HEK293 (cell line): ENCODE data around the gene CABLES2.

Experiments used
- CTCF ChIA-PET: fragments of 350-600 bp; formaldehyde crosslinking; extraction: SDS; loops from one replicate; lab custom pipeline; 2021; ENCODE audit warnings: antibody characterized with exemption; lab: Yijun Ruan, JAX
- POLR2A ChIA-PET: fragments of 300-600 bp; formaldehyde crosslinking; extraction: SDS; loops from one replicate; lab custom pipeline; 2020; ENCODE audit warnings: antibody characterized with exemption, inconsistent platforms; lab: Yijun Ruan, JAX
- H3K27ac ChIP-seq: fragments of 200-500 bp; sonication (Bioruptor generic); 2 replicates; pipeline ENCODE4 v1.5.1; 2014; ENCODE audit warnings: low read depth, low read length, control low read depth, inconsistent platforms; ENCODE audit errors: extremely low read depth
- H3K36me3 ChIP-seq, 2 experiments: fragments of 200-500 bp in 1 of 2; sonication (Bioruptor generic) in 1 of 2; 1 replicate in 1 of 2; 2 replicates in 1 of 2; pipeline ENCODE4 v1.5.1; 2014 to 2017; ENCODE audit warnings: inconsistent platforms in 2 of 2, low read length in 2 of 2; ENCODE audit not compliant: control insufficient read depth in 2 of 2, insufficient read depth in 1 of 2
- H3K4me1 ChIP-seq: fragments of 200-500 bp; sonication (Bioruptor generic); 2 replicates; pipeline ENCODE4 v1.5.1; 2014; ENCODE audit warnings: mild to moderate bottlenecking, low read length, inconsistent platforms; ENCODE audit not compliant: control insufficient read depth, insufficient read depth
- H3K4me3 ChIP-seq: 2 replicates; pipeline ENCODE4 v1.5.1; 2011; ENCODE audit warnings: low read depth, mild to moderate bottlenecking, control low read depth, low read length, moderate library complexity
- H3K9me3 ChIP-seq: fragments of 200-500 bp; sonication (Bioruptor generic); 2 replicates; pipeline ENCODE4 v1.5.1; 2014; ENCODE audit warnings: low read depth, low read length, inconsistent platforms; ENCODE audit not compliant: control insufficient read depth, insufficient read depth
- GLIS1 ChIP-seq: fragments of 450-650 bp; formaldehyde crosslinking; IDR thresholded peaks from 2 replicates; pipeline ENCODE4 v1.5.1; 2016; ENCODE audit warnings: missing biosample characterization, missing genetic modification characterization
- GLIS2 ChIP-seq: fragments of 450-650 bp; formaldehyde crosslinking; IDR thresholded peaks from 2 replicates; pipeline ENCODE4 v1.5.1; 2016; ENCODE audit warnings: missing biosample characterization, missing genetic modification characterization
- KLF10 ChIP-seq: fragments of 450-650 bp; IDR thresholded peaks from 2 replicates; pipeline ENCODE4 v1.5.1; 2018; ENCODE audit warnings: missing biosample characterization, mild to moderate bottlenecking, missing genetic modification characterization
- PRDM1 ChIP-seq: fragments of 450-650 bp; formaldehyde crosslinking; IDR thresholded peaks from 2 replicates; pipeline ENCODE4; 2016; ENCODE audit warnings: missing biosample characterization, missing genetic modification characterization
- SP2 ChIP-seq: fragments of 450-650 bp; formaldehyde crosslinking; IDR thresholded peaks from 2 replicates; pipeline ENCODE4 v1.5.1; 2016; ENCODE audit warnings: missing biosample characterization, missing genetic modification characterization
- SP7 ChIP-seq: fragments of 450-650 bp; formaldehyde crosslinking; IDR thresholded peaks from 2 replicates; pipeline ENCODE4 v1.5.1; 2016; ENCODE audit warnings: missing biosample characterization, missing genetic modification characterization
- WT1 ChIP-seq: fragments of 450-650 bp; formaldehyde crosslinking; IDR thresholded peaks from 2 replicates; pipeline ENCODE4 v1.5.1; 2016; ENCODE audit warnings: missing biosample characterization, missing genetic modification characterization
- YY1 ChIP-seq: fragments of 450-650 bp; formaldehyde crosslinking; IDR thresholded peaks from 2 replicates; pipeline ENCODE4 v1.5.1; 2018; ENCODE audit warnings: missing biosample characterization, missing genetic modification characterization
- YY2 ChIP-seq: fragments of 450-650 bp; formaldehyde crosslinking; IDR thresholded peaks from 2 replicates; pipeline ENCODE4 v1.5.1; 2016; ENCODE audit warnings: missing biosample characterization, missing genetic modification characterization
- ZFP3 ChIP-seq: fragments of 450-650 bp; formaldehyde crosslinking; IDR thresholded peaks from 2 replicates; pipeline ENCODE4 v1.5.1; 2016; ENCODE audit warnings: low read depth, missing biosample characterization, missing genetic modification characterization
- ZNF140 ChIP-seq: fragments of 450-650 bp; formaldehyde crosslinking; IDR thresholded peaks from 2 replicates; pipeline ENCODE4 v1.5.1; 2016; ENCODE audit warnings: missing biosample characterization, missing genetic modification characterization
- ZNF16 ChIP-seq: fragments of 450-650 bp; formaldehyde crosslinking; IDR thresholded peaks from 2 replicates; pipeline ENCODE4 v1.5.1; 2016; ENCODE audit warnings: low read depth, missing biosample characterization, missing genetic modification characterization
- ZNF175 ChIP-seq: fragments of 450-650 bp; formaldehyde crosslinking; IDR thresholded peaks from 2 replicates; pipeline ENCODE4 v1.5.1; 2016; ENCODE audit warnings: missing biosample characterization, missing genetic modification characterization
- ZNF48 ChIP-seq: fragments of 450-650 bp; formaldehyde crosslinking; IDR thresholded peaks from 2 replicates; pipeline ENCODE4 v1.5.1; 2016; ENCODE audit warnings: missing biosample characterization, missing genetic modification characterization
- ZNF561 ChIP-seq: fragments of 450-650 bp; IDR thresholded peaks from 2 replicates; pipeline ENCODE4 v1.5.1; 2018; ENCODE audit warnings: missing biosample characterization, missing genetic modification characterization, borderline replicate concordance
- ZNF571 ChIP-seq: fragments of 450-650 bp; formaldehyde crosslinking; IDR thresholded peaks from 2 replicates; pipeline ENCODE4 v1.5.0; 2017; ENCODE audit warnings: missing biosample characterization, missing genetic modification characterization
- ZNF624 ChIP-seq: fragments of 450-650 bp; formaldehyde crosslinking; IDR thresholded peaks from 2 replicates; pipeline ENCODE4 v1.5.1; 2017; ENCODE audit warnings: missing biosample characterization, missing genetic modification characterization
- ZNF660 ChIP-seq: fragments of 450-650 bp; IDR thresholded peaks from 2 replicates; pipeline ENCODE4 v1.5.1; 2018; ENCODE audit warnings: missing biosample characterization, mild to moderate bottlenecking, missing genetic modification characterization
- ZNF670 ChIP-seq: fragments of 450-650 bp; formaldehyde crosslinking; IDR thresholded peaks from 2 replicates; pipeline ENCODE4 v1.5.1; 2016; ENCODE audit warnings: missing biosample characterization, missing genetic modification characterization, low read depth
- ZNF76 ChIP-seq: fragments of 450-650 bp; formaldehyde crosslinking; IDR thresholded peaks from 2 replicates; pipeline ENCODE4; 2016; ENCODE audit warnings: low read depth, missing biosample characterization, missing genetic modification characterization, borderline replicate concordance
- ZNF777 ChIP-seq: fragments of 450-650 bp; formaldehyde crosslinking; IDR thresholded peaks from 2 replicates; pipeline ENCODE4 v1.5.1; 2017; ENCODE audit warnings: missing biosample characterization, missing genetic modification characterization, borderline replicate concordance
- ZNF837 ChIP-seq: fragments of 450-650 bp; formaldehyde crosslinking; IDR thresholded peaks from 2 replicates; pipeline ENCODE4 v1.5.1; 2016; ENCODE audit warnings: missing biosample characterization, missing genetic modification characterization
- TF ChIP-seq, protein P1 (sequence below): fragments of 450-650 bp; formaldehyde crosslinking; IDR thresholded peaks from 2 replicates; pipeline ENCODE4 v1.5.1; 2016; ENCODE audit warnings: missing biosample characterization, missing genetic modification characterization
- TF ChIP-seq, protein P2 (sequence below): fragments of 450-650 bp; formaldehyde crosslinking; IDR thresholded peaks from 2 replicates; pipeline ENCODE4 v1.5.1; 2016; ENCODE audit warnings: missing biosample characterization, missing genetic modification characterization
- TF ChIP-seq, protein P3 (sequence below): fragments of 450-650 bp; formaldehyde crosslinking; IDR thresholded peaks from 2 replicates; pipeline ENCODE4 v1.5.1; 2017; ENCODE audit warnings: missing biosample characterization, missing genetic modification characterization
- TF ChIP-seq, protein P4 (sequence below): fragments of 450-650 bp; formaldehyde crosslinking; IDR thresholded peaks from 2 replicates; pipeline ENCODE4 v1.5.1; 2017; ENCODE audit warnings: missing biosample characterization, mild to moderate bottlenecking, missing genetic modification characterization, moderate library complexity

CABLES2 gene

DNA sequence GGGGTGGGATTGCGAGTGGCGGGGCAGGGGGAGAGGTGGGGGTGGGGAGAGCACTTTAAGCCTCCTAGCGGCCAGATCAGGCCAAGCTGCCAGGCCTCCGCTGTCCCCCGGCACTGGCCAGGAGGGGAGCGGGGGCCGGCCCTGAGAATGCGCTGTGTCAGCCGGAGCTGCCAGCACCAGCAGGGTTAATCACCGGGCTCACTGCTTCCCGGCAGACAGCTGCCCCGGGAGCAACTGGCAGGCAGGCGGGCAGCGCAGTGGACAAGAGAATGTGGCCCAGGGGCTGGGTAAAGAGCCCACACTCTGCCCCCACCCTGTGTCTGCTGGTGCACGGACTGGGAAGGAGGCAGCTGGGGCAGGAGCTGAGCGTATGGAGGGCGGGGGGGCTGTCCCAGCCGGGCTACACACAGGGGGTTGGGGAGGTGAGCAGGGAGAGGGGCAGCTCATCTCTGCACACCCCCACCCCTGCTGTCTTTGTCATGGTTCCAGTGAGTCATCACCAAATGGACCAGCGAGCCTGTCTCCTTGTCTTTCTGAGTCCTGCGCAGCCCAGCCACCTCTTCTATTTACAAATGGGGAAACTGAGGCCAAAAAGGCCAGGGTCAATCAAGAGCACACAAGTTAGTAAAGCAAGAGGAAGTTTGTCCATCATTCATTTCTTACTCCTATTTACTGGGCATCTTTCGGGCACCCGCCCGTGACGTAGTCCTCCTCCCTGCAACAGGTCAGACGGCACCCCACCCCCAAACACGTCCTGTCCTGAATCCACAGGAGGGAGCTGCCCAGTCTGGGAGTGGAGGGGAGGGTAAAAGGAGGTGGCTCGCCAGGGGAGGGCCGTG, 37.9 kb downstream of the CABLES2 start (continued):
- TF ChIP-seq KLF10 (tag by site-specific recombination) (no peak), ZNF571 (tag by site-specific recombination) (no peak), GLIS1 (peak; percentile 18), WT1 (tag by site-specific recombination) (peak; percentile 73; the same call in 1 of the 2 replicates)
- TF ChIP-seq, protein P1, sequence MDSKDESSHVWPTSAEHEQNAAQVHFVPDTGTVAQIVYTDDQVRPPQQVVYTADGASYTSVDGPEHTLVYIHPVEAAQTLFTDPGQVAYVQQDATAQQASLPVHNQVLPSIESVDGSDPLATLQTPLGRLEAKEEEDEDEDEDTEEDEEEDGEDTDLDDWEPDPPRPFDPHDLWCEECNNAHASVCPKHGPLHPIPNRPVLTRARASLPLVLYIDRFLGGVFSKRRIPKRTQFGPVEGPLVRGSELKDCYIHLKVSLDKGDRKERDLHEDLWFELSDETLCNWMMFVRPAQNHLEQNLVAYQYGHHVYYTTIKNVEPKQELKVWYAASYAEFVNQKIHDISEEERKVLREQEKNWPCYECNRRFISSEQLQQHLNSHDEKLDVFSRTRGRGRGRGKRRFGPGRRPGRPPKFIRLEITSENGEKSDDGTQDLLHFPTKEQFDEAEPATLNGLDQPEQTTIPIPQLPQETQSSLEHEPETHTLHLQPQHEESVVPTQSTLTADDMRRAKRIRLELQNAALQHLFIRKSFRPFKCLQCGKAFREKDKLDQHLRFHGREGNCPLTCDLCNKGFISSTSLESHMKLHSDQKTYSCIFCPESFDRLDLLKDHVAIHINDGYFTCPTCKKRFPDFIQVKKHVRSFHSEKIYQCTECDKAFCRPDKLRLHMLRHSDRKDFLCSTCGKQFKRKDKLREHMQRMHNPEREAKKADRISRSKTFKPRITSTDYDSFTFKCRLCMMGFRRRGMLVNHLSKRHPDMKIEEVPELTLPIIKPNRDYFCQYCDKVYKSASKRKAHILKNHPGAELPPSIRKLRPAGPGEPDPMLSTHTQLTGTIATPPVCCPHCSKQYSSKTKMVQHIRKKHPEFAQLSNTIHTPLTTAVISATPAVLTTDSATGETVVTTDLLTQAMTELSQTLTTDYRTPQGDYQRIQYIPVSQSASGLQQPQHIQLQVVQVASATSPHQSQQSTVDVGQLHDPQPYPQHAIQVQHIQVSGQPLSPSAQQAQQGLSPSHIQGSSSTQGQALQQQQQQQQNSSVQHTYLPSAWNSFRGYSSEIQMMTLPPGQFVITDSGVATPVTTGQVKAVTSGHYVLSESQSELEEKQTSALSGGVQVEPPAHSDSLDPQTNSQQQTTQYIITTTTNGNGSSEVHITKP (tag by site-specific recombination) = peak; percentile 82
- TF ChIP-seq, protein P2, sequence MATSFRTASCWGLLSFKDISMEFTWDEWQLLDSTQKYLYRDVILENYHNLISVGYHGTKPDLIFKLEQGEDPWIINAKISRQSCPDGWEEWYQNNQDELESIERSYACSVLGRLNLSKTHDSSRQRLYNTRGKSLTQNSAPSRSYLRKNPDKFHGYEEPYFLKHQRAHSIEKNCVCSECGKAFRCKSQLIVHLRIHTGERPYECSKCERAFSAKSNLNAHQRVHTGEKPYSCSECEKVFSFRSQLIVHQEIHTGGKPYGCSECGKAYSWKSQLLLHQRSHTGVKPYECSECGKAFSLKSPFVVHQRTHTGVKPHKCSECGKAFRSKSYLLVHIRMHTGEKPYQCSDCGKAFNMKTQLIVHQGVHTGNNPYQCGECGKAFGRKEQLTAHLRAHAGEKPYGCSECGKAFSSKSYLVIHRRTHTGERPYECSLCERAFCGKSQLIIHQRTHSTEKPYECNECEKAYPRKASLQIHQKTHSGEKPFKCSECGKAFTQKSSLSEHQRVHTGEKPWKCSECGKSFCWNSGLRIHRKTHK (tag by site-specific recombination) = no peak
- TF ChIP-seq, protein P3, sequence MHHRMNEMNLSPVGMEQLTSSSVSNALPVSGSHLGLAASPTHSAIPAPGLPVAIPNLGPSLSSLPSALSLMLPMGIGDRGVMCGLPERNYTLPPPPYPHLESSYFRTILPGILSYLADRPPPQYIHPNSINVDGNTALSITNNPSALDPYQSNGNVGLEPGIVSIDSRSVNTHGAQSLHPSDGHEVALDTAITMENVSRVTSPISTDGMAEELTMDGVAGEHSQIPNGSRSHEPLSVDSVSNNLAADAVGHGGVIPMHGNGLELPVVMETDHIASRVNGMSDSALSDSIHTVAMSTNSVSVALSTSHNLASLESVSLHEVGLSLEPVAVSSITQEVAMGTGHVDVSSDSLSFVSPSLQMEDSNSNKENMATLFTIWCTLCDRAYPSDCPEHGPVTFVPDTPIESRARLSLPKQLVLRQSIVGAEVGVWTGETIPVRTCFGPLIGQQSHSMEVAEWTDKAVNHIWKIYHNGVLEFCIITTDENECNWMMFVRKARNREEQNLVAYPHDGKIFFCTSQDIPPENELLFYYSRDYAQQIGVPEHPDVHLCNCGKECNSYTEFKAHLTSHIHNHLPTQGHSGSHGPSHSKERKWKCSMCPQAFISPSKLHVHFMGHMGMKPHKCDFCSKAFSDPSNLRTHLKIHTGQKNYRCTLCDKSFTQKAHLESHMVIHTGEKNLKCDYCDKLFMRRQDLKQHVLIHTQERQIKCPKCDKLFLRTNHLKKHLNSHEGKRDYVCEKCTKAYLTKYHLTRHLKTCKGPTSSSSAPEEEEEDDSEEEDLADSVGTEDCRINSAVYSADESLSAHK (tag by site-specific recombination) = no peak
- TF ChIP-seq, protein P4, sequence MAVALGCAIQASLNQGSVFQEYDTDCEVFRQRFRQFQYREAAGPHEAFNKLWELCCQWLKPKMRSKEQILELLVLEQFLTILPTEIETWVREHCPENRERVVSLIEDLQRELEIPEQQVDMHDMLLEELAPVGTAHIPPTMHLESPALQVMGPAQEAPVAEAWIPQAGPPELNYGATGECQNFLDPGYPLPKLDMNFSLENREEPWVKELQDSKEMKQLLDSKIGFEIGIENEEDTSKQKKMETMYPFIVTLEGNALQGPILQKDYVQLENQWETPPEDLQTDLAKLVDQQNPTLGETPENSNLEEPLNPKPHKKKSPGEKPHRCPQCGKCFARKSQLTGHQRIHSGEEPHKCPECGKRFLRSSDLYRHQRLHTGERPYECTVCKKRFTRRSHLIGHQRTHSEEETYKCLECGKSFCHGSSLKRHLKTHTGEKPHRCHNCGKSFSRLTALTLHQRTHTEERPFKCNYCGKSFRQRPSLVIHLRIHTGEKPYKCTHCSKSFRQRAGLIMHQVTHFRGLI (tag by site-specific recombination) = no peak
- TF ChIP-seq, all 188 proteins: peak for 10

GRCh38 chr20:62368392-62368975, 38.6 kb downstream of the CABLES2 start:
- peaks cover 34% of the 10 kb centered on the region for H3K4me1 ChIP-seq
- H3K9me3 ChIP-seq = no peaks in the 10 kb centered on the region
- ChIA-PET POLR2A (interaction anchor here (0.5 to 3.6 kb wide), 12 partner anchors 12 to 447 kb away, joined by 3 to 14 read pairs (median 3); partner anchors contain the start of gene RPS21), CTCF (interaction anchor here (0.7 to 4.6 kb wide), 6 partner anchors 14 to 68 kb away, joined by 3 to 25 read pairs (median 4); no protein-coding TSS in a partner anchor)
- H3K4me3 ChIP-seq = peak overlapping the region; percentile 11; the same call in 1 of the 2 replicates
- H3K36me3 ChIP-seq = no peaks in the 10 kb centered on the region
- H3K27ac ChIP-seq = 0 out of 2 replicates have a peak overlapping the region, but pooled peaks have one; percentile 5
- TF ChIP-seq ZNF670 (tag by site-specific recombination) (no peak), PRDM1 (tag by site-specific recombination) (no peak), SP2 (peak; percentile 34), ZNF140 (tag by site-specific recombination) (no peak), ZNF777 (no peak), ZFP3 (no peak), YY2 (no peak), ZNF48 (no peak), YY1 (no peak), GLIS2 (peak; percentile 38), ZNF660 (tag by site-specific recombination) (no peak), ZNF624 (tag by site-specific recombination) (no peak), ZNF175 (tag by site-specific recombination) (no peak), ZNF561 (tag by site-specific recombination) (peak; percentile 21; the same call in 1 of the 2 replicates), ZNF76 (no peak), ZNF837 (tag by site-specific recombination) (no peak), ZNF16 (tag by site-specific recombination) (no peak), SP7 (tag by site-specific recombination) (no peak)
